ENCODE results near the gene AFF2.

AFF2 gene

GRCh38 chrX:148534291-148534690, 33.9 kb downstream of the AFF2 start:
- no peaks in the 10 kb centered on the region for H3K36me3 ChIP-seq (ENCODE audit: low read depth)
- no peaks in the 10 kb centered on the region for H3K27me3 ChIP-seq (ENCODE audit: insufficient read depth, poor library complexity, severe bottlenecking)
- no peak for ATAC-seq (ENCODE audit: low read depth)
- no peak for DNase-seq (ENCODE audit: low spot score)
- no peak overlapping the region for H3K4me3 ChIP-seq (ENCODE audit: severe bottlenecking)
- no peak overlapping the region for H3K27ac ChIP-seq (ENCODE audit: poor library complexity, severe bottlenecking)
- H3K4me1 ChIP-seq (ENCODE audit: insufficient read depth, poor library complexity, severe bottlenecking): no peaks in the 10 kb centered on the region
- H3K9me3 ChIP-seq (ENCODE audit: severe bottlenecking): no peaks in the 10 kb centered on the region
- TF ChIP-seq CTCF (IDR thresholded peaks at IDR 0.05; ENCODE audit: poor library complexity, severe bottlenecking): no peak

GRCh38 chrX:148535639-148536038, 35.2 kb downstream of the AFF2 start:
- Histone ChIP-seq H3K27me3 (ENCODE audit: insufficient read depth, poor library complexity, severe bottlenecking) (no peaks in the 10 kb centered on the region), H3K36me3 (ENCODE audit: low read depth) (no peaks in the 10 kb centered on the region), H3K27ac (ENCODE audit: poor library complexity, severe bottlenecking) (no peak overlapping the region), H3K4me3 (ENCODE audit: severe bottlenecking) (no peak overlapping the region), H3K9me3 (ENCODE audit: severe bottlenecking) (no peaks in the 10 kb centered on the region), H3K4me1 (ENCODE audit: insufficient read depth, poor library complexity, severe bottlenecking) (no peaks in the 10 kb centered on the region)
- TF ChIP-seq CTCF (IDR thresholded peaks at IDR 0.05; ENCODE audit: poor library complexity, severe bottlenecking): no peak
- DNase-seq (ENCODE audit: low spot score) (no peak), ATAC-seq (ENCODE audit: low read depth) (no peak)

- no peak overlapping the region for H3K4me3 ChIP-seq (ENCODE audit: severe bottlenecking)
- TF ChIP-seq CTCF (IDR thresholded peaks at IDR 0.05; ENCODE audit: poor library complexity, severe bottlenecking): no peak
- no peak overlapping the region for H3K27ac ChIP-seq (ENCODE audit: poor library complexity, severe bottlenecking)
- no peak for ATAC-seq (ENCODE audit: low read depth)
- DNase-seq (ENCODE audit: low spot score): no peak
- no peaks in the 10 kb centered on the region for H3K4me1 ChIP-seq (ENCODE audit: insufficient read depth, poor library complexity, severe bottlenecking)
- no peaks in the 10 kb centered on the region for H3K36me3 ChIP-seq (ENCODE audit: low read depth)
- H3K9me3 ChIP-seq (ENCODE audit: severe bottlenecking): no peaks in the 10 kb centered on the region
- H3K27me3 ChIP-seq (ENCODE audit: insufficient read depth, poor library complexity, severe bottlenecking): no peaks in the 10 kb centered on the region
Observed at GRCh38 chrX:148536961-148537360, 36.5 kb downstream of the AFF2 start.

GRCh38 chrX:148537556-148538182, 37.3 kb downstream of the AFF2 start:
- Histone ChIP-seq H3K4me1 (ENCODE audit: insufficient read depth, poor library complexity, severe bottlenecking) (no peaks in the 10 kb centered on the region), H3K36me3 (ENCODE audit: low read depth) (no peaks in the 10 kb centered on the region), H3K27ac (ENCODE audit: poor library complexity, severe bottlenecking) (no peak overlapping the region), H3K27me3 (ENCODE audit: insufficient read depth, poor library complexity, severe bottlenecking) (no peaks in the 10 kb centered on the region), H3K4me3 (ENCODE audit: severe bottlenecking) (no peak overlapping the region), H3K9me3 (ENCODE audit: severe bottlenecking) (no peaks in the 10 kb centered on the region)
- TF ChIP-seq CTCF (IDR thresholded peaks at IDR 0.05; ENCODE audit: poor library complexity, severe bottlenecking): no peak
- DNase-seq (ENCODE audit: low spot score) (no peak), ATAC-seq (ENCODE audit: low read depth) (no peak)

- ATAC-seq (ENCODE audit: low read depth) (no peak), DNase-seq (ENCODE audit: low spot score) (no peak)
- no peak for TF ChIP-seq CTCF (IDR thresholded peaks at IDR 0.05; ENCODE audit: poor library complexity, severe bottlenecking)
- no peaks in the 10 kb centered on the region for H3K4me1 ChIP-seq (ENCODE audit: insufficient read depth, poor library complexity, severe bottlenecking)
- H3K9me3 ChIP-seq (ENCODE audit: severe bottlenecking): no peaks in the 10 kb centered on the region
- no peaks in the 10 kb centered on the region for H3K27me3 ChIP-seq (ENCODE audit: insufficient read depth, poor library complexity, severe bottlenecking)
- H3K36me3 ChIP-seq (ENCODE audit: low read depth): no peaks in the 10 kb centered on the region
- H3K4me3 ChIP-seq (ENCODE audit: severe bottlenecking): no peak overlapping the region
- no peak overlapping the region for H3K27ac ChIP-seq (ENCODE audit: poor library complexity, severe bottlenecking)
Observed at GRCh38 chrX:148538582-148538981, 38.2 kb downstream of the AFF2 start.

All from RWPE2 (cell line).